HUES64 (cell line): ENCODE data around the gene MS4A4A.

Source experiments
- H3K27ac ChIP-seq: 2 replicates; pipeline ENCODE4 v1.7.0; 2013; ENCODE audit warnings: low read depth, low read length, inconsistent platforms
- H3K27me3 ChIP-seq: 2 replicates; pipeline ENCODE4 v1.6.1; 2013; ENCODE audit warnings: mild to moderate bottlenecking, low read length; ENCODE audit not compliant: insufficient read depth
- H3K36me3 ChIP-seq: 2 replicates; pipeline ENCODE4 v1.6.1; 2013; ENCODE audit warnings: mild to moderate bottlenecking, low read length; ENCODE audit not compliant: insufficient read depth
- H3K4me1 ChIP-seq: 2 replicates; pipeline ENCODE4 v1.6.1; 2013; ENCODE audit warnings: mild to moderate bottlenecking, low read length, moderate library complexity; ENCODE audit not compliant: insufficient read depth
- H3K4me3 ChIP-seq: 2 replicates; pipeline ENCODE4 v1.5.1; 2013; ENCODE audit warnings: mild to moderate bottlenecking, low read length, moderate library complexity
- H3K9ac ChIP-seq: 2 replicates; pipeline ENCODE4 v1.6.1; 2013; ENCODE audit warnings: mild to moderate bottlenecking, low read depth, low read length
- H3K9me3 ChIP-seq: 2 replicates; pipeline ENCODE4 v1.6.1; 2013; ENCODE audit warnings: low read depth, low read length; ENCODE audit not compliant: insufficient read depth
- WGBS: fragments of 150-250, 120-280 bp; methylation state at CpG from one replicate; pipeline ENCODE4 v1.1.7; 2013; ENCODE audit warnings: missing lambda C conversion rate; 5-methylcytosine and 5-hydroxymethylcytosine counted together

MS4A4A gene

DNA sequence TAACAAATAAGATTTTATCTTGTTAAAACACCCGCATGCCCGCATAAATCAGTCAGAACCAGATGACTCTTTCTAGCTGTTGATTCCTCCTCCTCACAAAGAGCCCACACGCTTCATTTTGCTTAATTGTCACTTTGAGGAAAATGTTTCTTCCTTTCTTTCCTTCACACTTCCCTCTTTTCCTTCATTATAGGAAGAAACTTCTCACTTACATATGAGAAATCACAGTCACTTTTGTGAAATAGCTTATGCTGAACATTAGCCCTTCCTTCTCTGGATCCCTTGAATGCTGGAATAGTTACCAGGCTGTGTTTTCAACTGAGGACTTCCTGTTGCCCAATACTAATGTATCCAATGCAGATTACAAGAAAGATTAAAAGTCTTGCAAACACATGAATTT, 52.4 kb downstream of the MS4A4A start:
- Histone ChIP-seq H3K9me3 (peaks cover 8% of the 10 kb centered on the region; the same call in 1 of the 2 replicates), H3K4me1 (no peaks in the 10 kb centered on the region), H3K36me3 (no peaks in the 10 kb centered on the region), H3K27me3 (no peaks in the 10 kb centered on the region), H3K9ac (no peak overlapping the region), H3K27ac (no peak overlapping the region), H3K4me3 (no peak overlapping the region)
- WGBS: 46% methylated on average over 3 of the region's 3 CpGs

DNA sequence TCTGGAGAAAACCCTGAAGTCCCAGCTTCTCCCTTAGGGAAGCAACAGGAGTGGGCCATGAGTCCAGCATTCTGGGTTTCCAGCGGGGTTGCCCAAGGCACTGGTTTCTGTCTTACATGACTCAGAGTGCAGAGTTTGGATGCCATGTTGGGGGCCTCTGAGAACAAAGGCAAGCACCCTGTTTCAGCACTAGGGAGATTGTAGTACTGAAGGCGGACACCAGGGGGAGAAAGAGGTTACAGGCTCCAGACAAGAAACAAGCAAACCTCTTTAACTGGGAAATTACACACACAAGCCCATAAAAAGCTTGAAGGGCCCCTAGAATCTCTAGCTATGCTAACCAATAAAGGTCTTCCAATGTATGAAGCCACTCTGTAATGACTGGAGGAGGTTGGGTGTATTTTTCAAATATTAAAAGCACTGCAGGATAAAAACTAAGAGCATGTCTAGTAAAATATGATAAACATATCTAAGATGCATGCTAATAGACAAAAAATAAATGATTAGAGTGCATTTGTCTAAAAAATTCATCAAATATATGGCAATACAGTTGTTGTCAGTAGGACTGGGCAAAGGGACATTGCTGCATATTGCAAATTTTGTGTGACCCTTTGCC, 53.6 kb downstream of the MS4A4A start:
- no peaks in the 10 kb centered on the region for H3K36me3 ChIP-seq
- H3K4me1 ChIP-seq: no peaks in the 10 kb centered on the region
- no peak overlapping the region for H3K9ac ChIP-seq
- 25% methylated on average over 2 of the region's 2 CpGs for whole genome bisulfite sequencing
- no peak overlapping the region for H3K27ac ChIP-seq
- no peaks in the 10 kb centered on the region for H3K27me3 ChIP-seq
- no peak overlapping the region for H3K4me3 ChIP-seq
- H3K9me3 ChIP-seq: peaks cover 6% of the 10 kb centered on the region; the same call in 1 of the 2 replicates

DNA sequence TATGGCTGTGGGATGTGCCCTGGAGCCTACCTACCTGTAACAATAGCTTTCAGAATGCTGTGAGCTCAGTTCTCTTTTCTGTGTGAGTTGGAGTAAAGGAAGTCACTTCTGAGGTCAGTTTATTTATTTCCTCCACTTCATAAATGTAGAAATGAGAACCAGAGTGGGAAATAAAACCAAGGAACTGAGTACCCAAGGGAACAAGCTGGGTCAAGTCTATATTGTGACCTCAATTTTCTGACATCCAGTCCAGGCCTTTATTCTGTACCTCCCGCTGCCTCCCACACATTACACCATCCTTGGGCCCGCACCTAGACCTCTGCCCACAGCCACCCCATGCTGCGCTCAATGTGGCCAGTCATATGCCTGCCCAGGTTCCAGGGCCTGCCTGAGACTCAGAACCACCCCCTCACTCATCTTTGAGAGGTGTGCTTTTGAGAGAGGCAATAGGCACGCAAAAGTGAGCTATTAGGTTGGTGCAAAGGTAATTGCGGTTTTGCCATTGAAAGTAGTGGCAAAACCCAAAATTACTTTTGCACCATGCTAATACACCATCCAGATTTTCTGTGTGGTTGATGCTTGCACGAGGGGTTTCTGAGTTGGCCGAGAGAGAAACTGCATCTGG, 56.4 kb downstream of the MS4A4A start:
- no peak overlapping the region for H3K9ac ChIP-seq
- no peaks in the 10 kb centered on the region for H3K36me3 ChIP-seq
- no peak overlapping the region for H3K27ac ChIP-seq
- H3K27me3 ChIP-seq: no peaks in the 10 kb centered on the region
- WGBS: 98% methylated on average over 7 of the region's 7 CpGs
- H3K4me3 ChIP-seq: no peak overlapping the region
- no peaks in the 10 kb centered on the region for H3K4me1 ChIP-seq
- H3K9me3 ChIP-seq: no peaks in the 10 kb centered on the region; the same call in 1 of the 2 replicates

DNA sequence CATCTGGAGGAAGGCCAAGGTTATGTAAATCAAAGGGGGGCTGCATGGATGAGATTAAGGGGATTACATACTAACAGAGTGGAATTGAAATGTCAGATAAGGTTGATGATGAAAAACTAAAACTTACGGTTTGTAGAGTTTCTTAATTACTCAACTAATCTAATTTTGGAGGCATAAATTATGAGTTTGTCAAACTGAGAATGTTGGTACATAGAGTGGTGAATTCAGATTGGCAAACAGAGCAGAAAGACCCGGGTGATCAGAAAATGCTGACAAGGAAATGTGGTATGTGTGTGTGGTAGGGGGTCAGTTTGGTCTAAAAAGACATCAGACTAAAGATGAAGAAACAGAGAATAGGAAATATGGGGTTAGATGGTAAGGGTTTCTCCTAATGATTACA, 57.6 kb downstream of the MS4A4A start:
- Histone ChIP-seq H3K9me3 (no peaks in the 10 kb centered on the region; the same call in 1 of the 2 replicates), H3K27me3 (no peaks in the 10 kb centered on the region), H3K27ac (no peak overlapping the region), H3K9ac (no peak overlapping the region), H3K36me3 (no peaks in the 10 kb centered on the region), H3K4me3 (no peak overlapping the region), H3K4me1 (no peaks in the 10 kb centered on the region)
- 90% methylated on average over 1 of the region's 2 CpGs for WGBS

DNA sequence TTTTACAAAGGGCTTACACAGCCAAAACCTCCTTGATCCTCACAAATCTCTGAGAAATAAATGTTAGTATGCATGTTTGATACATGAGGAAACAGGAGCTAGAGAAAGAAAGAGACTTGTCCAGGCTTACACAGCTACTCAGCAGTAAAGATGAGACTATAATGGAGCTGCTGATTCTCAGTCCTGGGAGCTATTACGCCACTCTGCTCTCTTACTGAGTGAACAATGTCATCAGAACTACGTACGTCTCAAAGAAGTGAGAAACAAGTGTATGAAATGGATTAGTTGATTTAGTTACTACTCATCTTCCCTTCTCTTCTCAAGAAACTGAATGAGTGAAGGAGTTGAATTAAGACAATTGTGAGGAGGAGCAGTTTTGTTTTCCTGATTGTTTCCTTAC, 58.9 kb downstream of the MS4A4A start:
- Histone ChIP-seq H3K9me3 (no peaks in the 10 kb centered on the region), H3K27me3 (no peaks in the 10 kb centered on the region), H3K4me3 (no peak overlapping the region), H3K9ac (no peak overlapping the region), H3K27ac (no peak overlapping the region), H3K4me1 (no peaks in the 10 kb centered on the region), H3K36me3 (no peaks in the 10 kb centered on the region)
- WGBS: 73% methylated on average over 3 of the region's 3 CpGs

DNA sequence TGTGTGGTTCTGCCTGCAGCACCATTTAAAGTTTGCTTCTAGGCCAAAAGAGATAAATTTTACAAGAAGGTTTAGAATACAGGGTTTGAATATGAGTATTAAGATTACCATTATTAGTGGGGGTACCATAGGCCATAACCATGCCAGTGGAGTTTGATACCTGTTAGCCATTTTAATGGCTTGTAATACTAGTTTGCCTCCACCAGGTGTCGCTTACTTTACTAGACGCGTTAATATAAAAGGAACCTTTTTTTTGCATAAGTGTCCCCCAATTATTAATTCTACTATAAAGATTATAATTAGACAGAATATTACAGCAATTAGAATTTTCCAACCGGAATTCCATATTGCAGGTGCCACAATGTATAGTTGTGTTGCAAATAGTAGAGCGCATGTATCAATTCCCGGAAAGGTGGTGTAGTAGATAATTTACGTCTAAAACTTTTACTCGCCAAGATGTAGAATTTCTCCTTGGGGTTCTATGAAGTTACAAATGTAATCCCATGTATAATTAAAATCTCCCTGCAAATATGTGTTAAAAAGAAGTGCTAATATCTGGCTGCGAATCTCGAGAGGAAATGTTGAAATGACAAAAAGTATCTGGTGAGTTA, 62.7 kb downstream of the MS4A4A start:
- H3K27ac ChIP-seq: no peak overlapping the region
- no peak overlapping the region for H3K4me3 ChIP-seq
- H3K9ac ChIP-seq: no peak overlapping the region
- 68% methylated on average over 9 of the region's 10 CpGs for WGBS
- no peaks in the 10 kb centered on the region for H3K27me3 ChIP-seq
- no peaks in the 10 kb centered on the region for H3K4me1 ChIP-seq
- H3K36me3 ChIP-seq: no peaks in the 10 kb centered on the region
- no peaks in the 10 kb centered on the region for H3K9me3 ChIP-seq

DNA sequence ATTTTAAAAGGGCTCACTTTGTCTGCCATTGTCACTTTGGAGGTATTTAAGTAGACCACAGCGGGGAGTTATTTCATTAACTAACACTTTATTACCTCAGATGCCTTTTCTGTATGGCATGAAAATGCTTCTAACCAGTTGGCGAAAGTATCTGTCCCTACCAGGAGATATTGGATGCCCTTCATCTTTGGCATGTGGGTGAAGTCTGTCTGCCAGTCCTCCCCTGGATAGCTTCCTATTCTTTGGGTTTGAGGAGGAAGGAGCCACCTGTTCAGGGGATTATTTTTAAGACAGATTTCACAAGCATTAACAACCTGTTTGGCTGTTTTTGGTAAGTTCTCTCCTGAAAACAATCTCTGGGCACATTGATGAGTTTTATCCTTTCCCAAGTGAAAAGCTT, 63.7 kb downstream of the MS4A4A start:
- Histone ChIP-seq H3K9ac (no peak overlapping the region), H3K36me3 (no peaks in the 10 kb centered on the region), H3K27ac (no peak overlapping the region), H3K27me3 (no peaks in the 10 kb centered on the region), H3K4me1 (no peaks in the 10 kb centered on the region), H3K9me3 (no peaks in the 10 kb centered on the region), H3K4me3 (no peak overlapping the region)
- WGBS: 96% methylated on average over 2 of the region's 2 CpGs

DNA sequence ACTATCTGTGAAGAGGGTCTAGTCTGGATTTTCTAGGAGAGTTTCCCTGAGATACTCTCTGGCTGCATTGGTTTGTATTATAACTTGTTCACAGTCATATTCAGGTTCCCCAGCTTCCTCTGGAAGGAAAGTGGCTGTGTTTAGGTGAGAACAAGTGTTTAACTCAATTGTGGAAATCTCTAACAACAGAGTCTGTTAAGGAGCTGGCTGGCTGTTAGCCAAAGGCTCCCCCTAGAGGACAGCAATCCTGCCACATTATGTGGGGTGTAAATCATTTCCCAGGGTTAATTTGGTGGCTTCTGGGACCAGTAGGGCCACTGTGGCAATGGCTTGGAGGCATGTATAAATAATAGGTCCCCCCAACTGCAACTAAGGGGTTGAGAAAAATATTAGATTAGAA, 65.0 kb downstream of the MS4A4A start:
- Histone ChIP-seq H3K9ac (no peak overlapping the region), H3K4me1 (no peaks in the 10 kb centered on the region), H3K27ac (no peak overlapping the region), H3K4me3 (no peak overlapping the region), H3K27me3 (no peaks in the 10 kb centered on the region), H3K36me3 (no peaks in the 10 kb centered on the region), H3K9me3 (no peaks in the 10 kb centered on the region)

DNA sequence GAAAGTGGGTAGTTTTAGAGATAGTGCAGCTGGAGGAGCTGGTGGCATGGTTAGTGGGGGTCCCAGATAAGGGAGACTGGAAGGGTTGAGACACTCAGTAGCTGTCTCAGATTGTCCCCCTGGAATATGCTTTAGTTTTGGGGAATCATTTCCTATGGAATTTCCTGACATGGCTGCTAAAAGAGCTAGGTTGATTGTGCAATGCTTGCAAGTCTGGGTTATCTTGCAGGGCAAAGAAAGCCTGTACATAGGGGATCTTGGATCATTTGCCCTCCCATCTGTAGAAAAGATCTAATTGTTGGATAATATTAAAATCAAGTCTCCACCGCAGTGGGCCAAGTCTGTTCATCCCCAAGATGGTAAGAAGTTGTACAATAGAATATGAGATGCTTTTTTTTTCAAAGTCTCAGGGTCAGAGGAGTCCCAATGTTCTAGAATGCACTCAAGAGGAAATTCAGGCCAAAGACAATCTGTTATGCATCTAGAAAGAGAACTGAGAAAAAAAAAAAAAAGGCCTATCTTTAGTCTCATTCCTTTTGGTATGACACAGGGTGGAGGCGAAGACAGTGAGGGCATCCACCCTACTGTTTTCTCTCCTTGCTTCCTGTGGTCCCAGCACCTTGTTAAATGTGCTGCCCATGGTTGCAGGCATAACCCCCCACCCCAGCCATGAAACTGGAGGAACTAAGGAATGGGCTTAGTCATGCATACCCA, 66.8 kb downstream of the MS4A4A start:
- no peaks in the 10 kb centered on the region for H3K27me3 ChIP-seq
- no peak overlapping the region for H3K9ac ChIP-seq
- 92% methylated on average over 2 of the region's 2 CpGs for WGBS
- no peak overlapping the region for H3K4me3 ChIP-seq
- no peak overlapping the region for H3K27ac ChIP-seq
- H3K4me1 ChIP-seq: no peaks in the 10 kb centered on the region
- H3K36me3 ChIP-seq: no peaks in the 10 kb centered on the region
- H3K9me3 ChIP-seq: 0 out of 2 replicates have a peak, but pooled peaks cover 5% of the 10 kb centered on the region

DNA sequence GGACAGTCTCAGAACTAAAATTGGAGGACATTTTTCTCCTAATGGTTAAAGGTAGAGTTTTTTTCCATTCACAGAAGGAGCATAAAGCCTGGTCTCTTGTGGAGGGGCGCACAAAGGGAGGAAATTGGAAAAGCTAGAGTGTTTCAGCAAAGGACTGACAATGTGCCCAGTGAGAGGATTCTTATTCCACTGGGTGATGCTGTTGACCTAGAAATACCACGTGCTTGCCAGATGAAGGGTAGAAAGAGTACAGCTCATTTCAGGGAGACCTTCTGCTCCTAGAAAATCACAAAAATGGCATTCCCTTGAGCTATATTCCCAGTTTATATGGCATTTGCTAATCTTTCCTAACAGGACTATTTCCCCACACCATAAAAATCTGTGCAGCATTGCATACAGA, 67.7 kb downstream of the MS4A4A start:
- H3K4me1 ChIP-seq: no peaks in the 10 kb centered on the region
- H3K9ac ChIP-seq: no peak overlapping the region
- H3K36me3 ChIP-seq: no peaks in the 10 kb centered on the region
- WGBS: 75% methylated on average over 2 of the region's 2 CpGs
- no peak overlapping the region for H3K27ac ChIP-seq
- no peak overlapping the region for H3K4me3 ChIP-seq
- H3K9me3 ChIP-seq: 0 out of 2 replicates have a peak, but pooled peaks cover 5% of the 10 kb centered on the region
- no peaks in the 10 kb centered on the region for H3K27me3 ChIP-seq

DNA sequence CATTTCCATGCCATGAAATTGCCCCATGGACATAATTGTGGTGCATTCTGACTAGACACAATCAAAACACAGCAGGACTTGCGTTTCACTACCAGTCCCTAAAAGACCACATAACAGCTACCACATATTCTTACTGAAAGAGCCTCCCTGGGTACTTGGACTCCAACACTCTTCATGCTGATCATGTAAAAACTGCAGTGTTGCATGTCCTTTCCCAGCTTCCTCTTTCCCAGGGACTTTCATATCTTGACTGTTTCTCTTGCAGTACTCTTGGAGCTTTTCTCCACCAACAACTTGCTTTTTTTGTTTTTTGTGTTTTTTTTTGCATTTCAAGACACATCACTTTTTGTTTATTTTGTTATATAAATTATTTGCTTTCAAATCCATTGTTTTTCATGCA, 69.5 kb downstream of the MS4A4A start:
- no peaks in the 10 kb centered on the region for H3K36me3 ChIP-seq
- no peak overlapping the region for H3K9ac ChIP-seq
- WGBS: 93% methylated on average over 1 of the region's 1 CpG
- no peaks in the 10 kb centered on the region for H3K27me3 ChIP-seq
- no peak overlapping the region for H3K27ac ChIP-seq
- H3K9me3 ChIP-seq: peaks cover 13% of the 10 kb centered on the region
- no peaks in the 10 kb centered on the region for H3K4me1 ChIP-seq
- no peak overlapping the region for H3K4me3 ChIP-seq
